Activated T-cell treated with anti-CD3 and anti-CD28 coated beads, Interleukin-2, amount 50 U/mL, for 24 hours (primary cell): Measurements from ENCODE around the gene LKAAEAR1.

Source experiments
- DNase-seq: peaks from one replicate; pipeline ENCODE4 v3.0.0-alpha.2; 2020
- H3K27ac Mint-ChIP-seq: 2 replicates; pipeline ENCODE4 v1.8.0; 2020; ENCODE audit warnings: mild to moderate bottlenecking, mixed read lengths
- H3K27me3 Mint-ChIP-seq: 2 replicates; pipeline ENCODE4 v1.8.0; 2020; ENCODE audit warnings: mixed read lengths
- H3K36me3 Mint-ChIP-seq: 2 replicates; pipeline ENCODE4 v1.8.0; 2020; ENCODE audit warnings: low read depth, mixed read lengths
- H3K4me1 Mint-ChIP-seq: 2 replicates; pipeline ENCODE4 v1.8.0; 2020; ENCODE audit warnings: low read depth, mixed read lengths
- H3K4me3 Mint-ChIP-seq: 2 replicates; pipeline ENCODE4 v1.8.0; 2020; ENCODE audit warnings: mild to moderate bottlenecking, moderate library complexity, mixed read lengths
- H3K9me3 Mint-ChIP-seq: 2 replicates; pipeline ENCODE4 v1.8.0; 2020; ENCODE audit warnings: mixed read lengths

LKAAEAR1 gene

GRCh38 chr20:64115171-64115911 lies 31.1 kb upstream of the LKAAEAR1 start:
- Mint-ChIP-seq H3K27ac (no peak overlapping the region), H3K4me1 (peaks cover 7% of the 10 kb centered on the region), H3K36me3 (no peaks in the 10 kb centered on the region), H3K4me3 (no peak overlapping the region), H3K27me3 (no peaks in the 10 kb centered on the region), H3K9me3 (no peaks in the 10 kb centered on the region)
- peak; percentile 8 for DNase-seq

- no peaks in the 10 kb centered on the region for H3K36me3 Mint-ChIP-seq
- DNase-seq = peak; percentile 15
- no peaks in the 10 kb centered on the region for H3K9me3 Mint-ChIP-seq
- H3K4me1 Mint-ChIP-seq = no peaks in the 10 kb centered on the region
- H3K27ac Mint-ChIP-seq = no peak overlapping the region
- H3K4me3 Mint-ChIP-seq = no peak overlapping the region
- H3K27me3 Mint-ChIP-seq = no peaks in the 10 kb centered on the region
Measured at GRCh38 chr20:64114356-64114971, 30.3 kb upstream of the LKAAEAR1 start.

GRCh38 chr20:64113796-64114355 lies 29.7 kb upstream of the LKAAEAR1 start:
- no peak overlapping the region for H3K27ac Mint-ChIP-seq
- H3K4me1 Mint-ChIP-seq = no peaks in the 10 kb centered on the region
- H3K36me3 Mint-ChIP-seq = no peaks in the 10 kb centered on the region
- no peak overlapping the region for H3K4me3 Mint-ChIP-seq
- no peaks in the 10 kb centered on the region for H3K27me3 Mint-ChIP-seq
- no peaks in the 10 kb centered on the region for H3K9me3 Mint-ChIP-seq
- DNase-seq = peak; percentile 9

- H3K36me3 Mint-ChIP-seq = no peaks in the 10 kb centered on the region
- no peak overlapping the region for H3K4me3 Mint-ChIP-seq
- H3K27ac Mint-ChIP-seq = no peak overlapping the region
- H3K27me3 Mint-ChIP-seq = no peaks in the 10 kb centered on the region
- DNase-seq = peak; percentile 9
- H3K9me3 Mint-ChIP-seq = no peaks in the 10 kb centered on the region
- H3K4me1 Mint-ChIP-seq = no peaks in the 10 kb centered on the region
Measured at GRCh38 chr20:64113444-64113775, 29.2 kb upstream of the LKAAEAR1 start.

- Mint-ChIP-seq H3K9me3 (no peaks in the 10 kb centered on the region), H3K27ac (no peak overlapping the region), H3K27me3 (no peaks in the 10 kb centered on the region), H3K4me1 (no peaks in the 10 kb centered on the region), H3K4me3 (no peak overlapping the region), H3K36me3 (no peaks in the 10 kb centered on the region)
- DNase-seq = peak; percentile 19
Measured at GRCh38 chr20:64112691-64113443, 28.7 kb upstream of the LKAAEAR1 start.

GRCh38 chr20:64111841-64112641 lies 27.8 kb upstream of the LKAAEAR1 start:
- DNase-seq = peak; percentile 21
- H3K9me3 Mint-ChIP-seq = no peaks in the 10 kb centered on the region
- H3K4me1 Mint-ChIP-seq = peaks cover 4% of the 10 kb centered on the region
- H3K27me3 Mint-ChIP-seq = no peaks in the 10 kb centered on the region
- H3K36me3 Mint-ChIP-seq = no peaks in the 10 kb centered on the region
- no peak overlapping the region for H3K27ac Mint-ChIP-seq
- H3K4me3 Mint-ChIP-seq = no peak overlapping the region

- Mint-ChIP-seq H3K4me3 (no peak overlapping the region), H3K36me3 (no peaks in the 10 kb centered on the region), H3K4me1 (peaks cover 4% of the 10 kb centered on the region), H3K27me3 (no peaks in the 10 kb centered on the region), H3K27ac (no peak overlapping the region), H3K9me3 (no peaks in the 10 kb centered on the region)
- DNase-seq = peak; percentile 21
Measured at GRCh38 chr20:64110411-64111068, 26.3 kb upstream of the LKAAEAR1 start.

GRCh38 chr20:64109831-64110391 lies 25.7 kb upstream of the LKAAEAR1 start:
- H3K27me3 Mint-ChIP-seq = no peaks in the 10 kb centered on the region
- DNase-seq = peak; percentile 22
- no peak overlapping the region for H3K4me3 Mint-ChIP-seq
- no peaks in the 10 kb centered on the region for H3K9me3 Mint-ChIP-seq
- peaks cover 4% of the 10 kb centered on the region for H3K4me1 Mint-ChIP-seq
- H3K36me3 Mint-ChIP-seq = no peaks in the 10 kb centered on the region
- H3K27ac Mint-ChIP-seq = no peak overlapping the region

GRCh38 chr20:64108731-64109681 lies 24.8 kb upstream of the LKAAEAR1 start:
- Mint-ChIP-seq H3K9me3 (no peaks in the 10 kb centered on the region), H3K27ac (no peak overlapping the region), H3K36me3 (no peaks in the 10 kb centered on the region), H3K4me3 (no peak overlapping the region), H3K27me3 (peaks cover 3% of the 10 kb centered on the region), H3K4me1 (peaks cover 4% of the 10 kb centered on the region)
- DNase-seq = peak; percentile 17

GRCh38 chr20:64107736-64108457 lies 23.7 kb upstream of the LKAAEAR1 start:
- Mint-ChIP-seq H3K27me3 (peaks cover 14% of the 10 kb centered on the region), H3K36me3 (no peaks in the 10 kb centered on the region), H3K4me3 (no peak overlapping the region), H3K9me3 (no peaks in the 10 kb centered on the region), H3K4me1 (peaks cover 4% of the 10 kb centered on the region), H3K27ac (no peak overlapping the region)
- peak; percentile 14 for DNase-seq

GRCh38 chr20:64106981-64107735 lies 23.0 kb upstream of the LKAAEAR1 start, which contains the start of gene NPBWR2:
NPBWR2 (minus strand) TSS chr20:64107565; CDS start chr20:64106831, 734 bp downstream.
- no peak within 1 kb of the TSS for H3K4me3 Mint-ChIP-seq
- no peaks in the 10 kb centered on the region for H3K9me3 Mint-ChIP-seq
- H3K27ac Mint-ChIP-seq = no peak within 1 kb of the TSS
- H3K4me1 Mint-ChIP-seq = peaks cover 7% of the 10 kb centered on the region
- peak; percentile 42 for DNase-seq
- no peaks in the 10 kb centered on the region for H3K36me3 Mint-ChIP-seq
- H3K27me3 Mint-ChIP-seq = peaks cover 18% of the 10 kb centered on the region
